ENCODE measurements around the gene HOXC11. TPM values are rescaled to one million over a fixed set of nuclear protein-coding genes. Genes with fewer than 3 reads are reported as not detected.

The HOXC11 gene
- polyA plus RNA-seq, 5 donors: 0.40 TPM; not detected in 4

DNA sequence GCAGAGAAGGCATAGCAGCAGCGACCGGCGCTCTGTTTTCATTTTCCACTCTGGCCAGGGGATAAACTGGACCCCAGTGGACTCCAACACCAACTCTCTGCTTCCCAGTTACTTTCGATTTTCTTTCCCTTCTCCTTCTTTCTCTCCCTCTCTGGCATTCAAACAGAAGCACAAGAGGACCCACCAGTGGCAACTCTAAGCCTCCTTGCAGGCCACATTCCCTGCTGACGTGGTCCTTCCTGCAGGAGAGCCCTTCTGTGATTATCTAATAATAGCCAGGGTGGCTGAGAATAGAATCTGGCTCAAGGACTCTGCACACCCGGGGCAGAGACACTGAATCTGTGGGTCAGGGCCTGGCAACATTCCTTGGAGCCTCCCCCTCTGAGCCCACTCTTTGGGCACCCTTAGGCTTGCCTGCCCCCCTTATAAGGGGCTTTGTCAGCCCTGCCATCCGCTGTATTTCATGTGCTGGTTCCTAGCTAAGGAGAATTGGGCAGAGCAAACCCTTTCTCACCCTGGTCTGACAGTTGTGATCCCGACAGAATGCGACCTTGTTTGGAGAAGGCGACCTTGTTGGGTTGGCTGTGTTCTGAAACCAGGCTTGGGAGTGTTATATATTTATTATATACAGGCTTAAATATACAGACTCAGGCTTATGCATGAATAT, 47.1 kb downstream of the HOXC11 start:
- DNase-seq: no peak

DNA sequence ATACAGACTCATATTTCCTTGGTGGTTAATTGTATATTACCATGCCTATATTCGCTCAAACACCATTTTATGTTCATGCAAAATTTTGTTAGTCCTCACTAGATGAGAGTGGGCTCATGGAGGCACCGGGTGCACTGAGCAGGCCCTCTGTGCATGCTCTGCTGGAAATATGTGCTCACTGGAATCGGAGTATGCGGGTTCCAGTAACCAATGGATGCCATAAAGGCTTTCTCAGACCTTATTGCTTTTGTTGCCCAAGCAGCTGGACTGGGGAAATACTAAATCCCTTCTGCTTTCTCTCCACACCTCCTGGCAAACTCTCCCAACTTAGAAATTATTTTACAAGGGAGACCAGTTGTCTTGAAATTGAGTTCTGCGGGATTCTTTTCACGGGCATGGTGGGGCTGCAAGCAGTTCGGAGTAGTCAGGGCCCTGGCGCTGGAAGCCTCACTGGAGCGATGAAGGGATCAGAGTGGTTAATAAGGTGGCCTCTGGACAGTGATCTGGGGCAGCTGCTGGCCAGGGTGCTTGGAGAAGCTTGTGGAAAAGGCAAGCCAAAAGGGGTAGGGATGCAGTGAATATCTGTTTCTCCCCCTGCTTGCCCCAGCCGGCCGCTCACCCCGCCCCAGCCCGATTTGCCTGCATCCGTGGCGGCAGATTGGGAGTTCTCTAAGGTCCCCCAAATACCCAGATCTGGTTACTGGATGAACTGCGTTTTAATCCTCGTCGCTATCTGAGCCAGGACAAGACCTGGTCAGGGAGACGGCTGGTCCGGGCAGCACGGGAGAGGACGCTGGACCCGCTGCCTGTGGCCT, 47.9 kb downstream of the HOXC11 start:
- DNase-seq: no peak

DNA sequence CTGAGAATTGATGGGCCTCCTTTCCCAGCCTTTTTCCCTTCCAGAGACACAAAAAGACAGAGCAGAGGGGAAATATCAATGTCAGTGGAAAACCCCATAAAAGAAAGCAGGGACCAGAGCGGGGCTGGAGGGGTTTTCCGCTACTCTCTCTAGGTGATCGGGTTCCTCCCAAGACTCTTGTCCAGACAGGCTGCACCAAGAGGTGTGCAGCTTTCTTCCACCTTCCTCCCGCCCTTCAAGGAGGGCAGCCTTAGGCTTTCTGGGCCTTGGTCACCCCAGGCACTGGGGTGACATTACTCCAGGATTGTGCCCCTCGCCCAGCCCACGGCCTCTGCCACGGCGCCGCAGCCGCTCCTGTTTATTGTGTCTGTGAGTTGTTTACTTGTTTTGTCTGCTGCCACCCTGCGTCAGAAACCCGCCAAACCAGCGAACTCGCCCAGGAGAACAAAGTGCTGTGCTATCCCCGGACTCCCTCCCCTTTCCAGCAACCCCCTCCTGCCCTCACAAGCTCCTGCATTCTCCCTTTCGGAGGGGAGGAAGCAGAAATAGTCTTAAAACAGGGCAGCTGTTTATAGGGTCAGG, 48.6 kb downstream of the HOXC11 start:
- no peak for DNase-seq

DNA sequence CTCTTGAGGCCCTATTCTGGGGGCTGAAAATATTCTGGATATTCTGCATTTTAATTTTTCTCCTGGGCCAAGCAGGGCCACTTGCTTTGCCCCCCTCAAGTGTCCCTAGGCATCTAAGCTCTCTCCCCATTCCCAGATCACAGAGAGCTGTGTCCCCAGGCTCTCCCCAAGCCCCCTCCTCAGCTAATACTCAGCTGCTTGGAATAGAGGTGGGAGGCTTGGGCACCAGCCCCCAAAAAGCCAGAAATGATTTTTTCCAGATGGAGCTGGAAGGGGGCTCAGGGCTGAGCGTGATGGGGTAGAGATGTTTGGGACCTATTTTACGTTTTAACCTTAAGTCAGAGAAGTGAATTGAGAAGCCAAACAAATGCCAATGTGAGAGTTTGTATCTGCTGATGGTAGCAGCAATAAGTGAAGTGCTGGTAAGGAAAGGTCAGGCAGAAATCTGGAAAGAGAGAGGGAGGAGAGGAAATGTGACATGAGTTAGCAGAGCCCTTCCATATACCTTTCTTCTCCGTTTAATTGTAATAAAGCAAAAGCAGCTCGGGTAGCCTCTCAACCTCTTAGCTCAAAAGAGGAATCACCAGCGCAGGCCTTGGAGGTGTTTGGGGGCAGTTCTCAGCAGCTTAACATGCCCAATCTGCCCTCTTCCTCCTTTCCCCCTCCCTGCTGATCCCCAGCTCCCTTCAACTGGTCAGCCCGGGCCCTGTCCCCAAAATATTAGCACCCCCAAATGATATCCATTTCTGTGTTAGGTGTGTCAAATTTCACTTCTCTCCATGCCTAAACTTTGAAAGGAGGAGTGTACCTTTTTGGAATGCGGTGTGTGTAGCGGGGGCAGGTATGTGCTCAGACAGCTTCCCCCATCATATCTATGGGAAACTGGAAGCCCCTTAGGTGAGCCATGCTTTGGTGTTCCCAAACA, 50.3 kb downstream of the HOXC11 start:
- DNase-seq: no peak

DNA sequence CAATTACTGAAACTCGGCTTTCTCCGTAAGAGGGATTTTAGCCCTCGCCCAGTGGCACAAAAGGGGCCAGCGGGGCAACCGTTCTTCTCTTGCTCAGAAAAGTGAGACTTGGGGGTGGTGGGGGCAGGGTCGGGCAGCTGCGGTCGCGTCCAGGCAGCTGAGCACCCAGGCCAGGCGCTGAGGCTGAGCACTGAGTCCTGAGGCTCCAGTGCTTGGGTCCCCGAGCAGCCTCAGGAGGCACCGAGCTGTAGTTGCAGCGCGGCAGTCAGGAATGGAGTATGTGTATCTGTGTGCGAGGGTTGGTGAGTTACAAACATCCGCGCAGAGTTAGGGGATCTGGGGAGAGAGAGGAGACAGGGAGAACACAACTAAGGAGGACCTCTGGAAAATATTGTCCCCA, 51.2 kb downstream of the HOXC11 start:
- DNase-seq: no peak

DNA sequence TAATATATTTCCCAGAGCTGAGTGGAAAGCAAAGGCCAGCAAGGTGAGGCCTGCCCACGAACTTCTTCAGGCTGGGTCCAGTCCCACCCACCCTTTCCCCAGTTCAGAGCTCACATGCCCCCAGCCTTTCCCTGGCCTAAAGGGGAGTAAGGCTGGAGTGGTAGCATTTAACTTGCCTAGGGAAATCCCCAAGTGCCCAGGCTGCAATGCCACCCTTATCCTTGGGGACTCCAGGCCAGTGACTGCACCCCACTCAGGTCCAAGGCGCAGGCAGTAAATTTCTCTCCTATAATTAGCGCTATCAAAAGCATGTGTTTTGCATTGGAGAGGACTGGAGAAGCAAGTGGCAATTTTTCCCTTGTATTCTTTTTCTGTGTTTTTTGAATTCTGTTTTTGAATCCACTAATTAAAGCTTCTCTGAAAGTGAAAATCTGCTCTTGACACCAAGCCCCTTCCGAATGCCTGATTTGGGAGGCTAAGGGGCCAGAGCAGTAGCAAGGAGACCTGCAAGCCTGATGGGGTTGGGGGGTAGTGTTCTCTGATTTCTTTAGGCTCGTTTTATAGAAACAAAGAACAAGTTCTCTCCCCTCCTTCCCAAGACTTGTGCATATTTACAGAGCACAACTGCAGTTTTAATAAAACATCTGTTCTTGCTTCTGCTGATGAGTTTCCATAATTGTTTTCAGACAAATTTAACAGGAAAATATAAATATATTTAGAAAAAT, 51.8 kb downstream of the HOXC11 start:
- DNase-seq: no peak

DNA sequence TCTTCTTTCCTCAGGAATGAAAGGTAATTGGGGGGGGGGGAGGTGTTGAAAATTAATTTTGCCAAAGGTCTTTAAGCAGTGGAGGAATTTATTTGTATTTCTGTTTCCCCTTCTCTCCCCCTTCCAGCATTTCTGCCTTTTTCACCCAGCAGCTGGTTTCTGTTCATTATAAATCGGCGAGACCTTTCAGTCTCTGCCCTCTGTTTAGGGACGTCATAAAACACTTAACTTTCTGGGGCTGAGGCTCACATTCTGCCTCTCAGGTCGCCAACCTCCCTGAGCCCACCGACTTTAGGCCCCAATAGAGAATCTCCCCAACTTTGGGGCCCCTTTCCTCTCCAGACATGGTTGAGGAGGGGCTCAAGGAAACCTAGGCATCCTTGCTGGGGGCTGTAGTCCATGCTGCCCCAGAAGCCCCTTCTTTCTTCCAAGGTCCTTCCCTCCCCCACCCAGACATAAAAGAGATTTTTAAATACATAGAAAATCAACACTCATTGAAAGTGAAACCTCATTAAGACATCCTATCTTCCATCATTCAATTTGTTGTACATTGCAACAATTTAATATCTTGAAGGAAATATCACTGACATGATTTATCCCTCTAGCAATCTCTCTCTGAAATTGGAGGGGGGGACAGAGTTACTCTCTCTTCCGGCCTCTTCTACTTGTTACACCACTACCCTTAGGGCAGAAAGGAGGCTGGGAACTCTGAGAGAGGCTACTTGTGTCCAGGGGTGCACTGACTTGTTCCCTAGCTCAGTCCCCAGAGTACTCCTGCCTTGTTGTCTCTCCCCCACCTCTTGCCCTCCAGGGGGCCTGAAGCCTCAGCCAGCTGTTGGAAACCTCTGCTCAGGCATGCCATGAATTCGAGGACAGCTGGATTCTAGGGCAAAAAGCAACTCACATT, 52.8 kb downstream of the HOXC11 start:
- no peak for DNase-seq

DNA sequence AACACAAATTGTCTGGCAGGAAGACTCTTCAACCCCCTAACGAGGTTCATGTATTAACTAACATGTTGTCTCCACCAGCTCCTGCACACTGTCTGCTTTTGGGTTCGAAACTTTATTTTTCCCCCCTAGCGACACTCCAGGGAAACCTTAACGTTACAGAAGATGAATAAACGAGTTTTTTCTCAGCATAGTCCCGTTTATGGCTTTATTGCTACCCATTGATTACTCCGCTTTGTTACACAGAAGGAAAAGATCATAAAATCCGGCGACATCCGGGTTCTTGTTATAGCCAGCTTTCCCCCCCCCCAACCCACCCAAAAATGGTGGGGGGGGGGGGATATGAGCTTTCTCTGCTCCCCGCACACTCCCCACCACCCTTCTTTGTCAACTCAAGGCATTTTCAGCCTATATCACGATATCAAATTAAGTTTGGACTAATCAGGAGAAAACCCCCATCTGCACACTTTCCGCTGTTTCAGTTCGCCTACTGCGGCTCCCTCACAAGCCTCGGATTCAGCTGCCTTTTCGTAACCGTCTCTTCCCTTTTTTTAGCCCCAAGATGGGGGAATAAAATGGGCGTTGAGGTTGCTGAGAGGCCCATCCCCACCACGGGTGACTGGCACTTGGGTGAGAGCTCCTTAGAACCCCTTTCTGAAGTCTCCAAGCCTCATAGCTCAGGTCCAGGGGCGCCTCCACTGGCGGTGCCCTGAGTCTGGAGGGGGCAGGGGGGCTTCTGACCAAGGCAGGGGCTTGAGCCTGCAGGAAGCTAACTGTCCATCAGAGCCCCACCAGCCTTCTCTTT, 53.9 kb downstream of the HOXC11 start:
- no peak for DNase-seq

Other genes with a start within 250 kb of the HOXC11 start
- 100 to 1,000 TPM in 4 of 5 donors, 10 to 100 TPM in 1; 98.9 to 176 (median 141) TPM for gene CALCOCO1, start 245.7 kb upstream of the HOXC11 start, polyA plus RNA-seq (ENCODE audit: insufficient read depth in 1 of 5, insufficient read length in 5 of 5, low replicate concordance in 1 of 5)
- gene CISTR, start 221.1 kb upstream of the HOXC11 start, polyA plus RNA-seq (ENCODE audit: insufficient read depth in 1 of 5, insufficient read length in 5 of 5, low replicate concordance in 1 of 5): not detected
- gene HOXC13, start 34.3 kb upstream of the HOXC11 start, polyA plus RNA-seq (ENCODE audit: insufficient read depth in 1 of 5, insufficient read length in 5 of 5, low replicate concordance in 1 of 5): not detected
- not detected for gene HOXC12, start 18.2 kb upstream of the HOXC11 start, polyA plus RNA-seq (ENCODE audit: insufficient read depth in 1 of 5, insufficient read length in 5 of 5, low replicate concordance in 1 of 5)
- under 1 TPM in 1 of 5 donors, not detected in 4; 0.13 TPM for gene HOTAIR, start 1.8 kb downstream of the HOXC11 start, polyA plus RNA-seq (ENCODE audit: insufficient read depth in 1 of 5, insufficient read length in 5 of 5, low replicate concordance in 1 of 5)
- 1 to 10 TPM in 2 of 5 donors, not detected in 3; 1.2 to 2.6 TPM for gene HOXC10, start 12.0 kb downstream of the HOXC11 start, polyA plus RNA-seq (ENCODE audit: insufficient read depth in 1 of 5, insufficient read length in 5 of 5, low replicate concordance in 1 of 5)
- 1 to 10 TPM in 2 of 5 donors, under 1 TPM in 3; 0.20 to 2.1 (median 0.34) TPM for gene HOXC9, start 27.0 kb downstream of the HOXC11 start, polyA plus RNA-seq (ENCODE audit: insufficient read depth in 1 of 5, insufficient read length in 5 of 5, low replicate concordance in 1 of 5)
- under 1 TPM; 0.09 to 0.70 (median 0.12) TPM for gene HOXC8, start 35.9 kb downstream of the HOXC11 start, polyA plus RNA-seq (ENCODE audit: insufficient read depth in 1 of 5, insufficient read length in 5 of 5, low replicate concordance in 1 of 5)
- 1 to 10 TPM; 1.2 to 5.7 (median 2.4) TPM for gene HOXC6, start 55.3 kb downstream of the HOXC11 start, polyA plus RNA-seq (ENCODE audit: insufficient read depth in 1 of 5, insufficient read length in 5 of 5, low replicate concordance in 1 of 5)
- gene HOXC5, start 59.9 kb downstream of the HOXC11 start, polyA plus RNA-seq (ENCODE audit: insufficient read depth in 1 of 5, insufficient read length in 5 of 5, low replicate concordance in 1 of 5): under 1 TPM in 4 of 5 donors, not detected in 1; 0.16 to 0.40 (median 0.22) TPM
- 1 to 10 TPM; 3.1 to 5.6 (median 3.4) TPM for gene HOXC4, start 80.7 kb downstream of the HOXC11 start, polyA plus RNA-seq (ENCODE audit: insufficient read depth in 1 of 5, insufficient read length in 5 of 5, low replicate concordance in 1 of 5)
- 10 to 100 TPM; 29.1 to 32.4 (median 30.8) TPM for gene SMUG1, start 215.9 kb downstream of the HOXC11 start, polyA plus RNA-seq (ENCODE audit: insufficient read depth in 1 of 5, insufficient read length in 5 of 5, low replicate concordance in 1 of 5)

All from right lung (tissue), 5 donors.